Liver (tissue), 9 donors: Measurements from ENCODE around the gene SHOX. TPM values are rescaled to one million over a fixed set of nuclear protein-coding genes. Genes with fewer than 3 reads are reported as not detected.

Experiments
- DNase-seq: peaks from one replicate; pipeline ENCODE4 v3.0.0-alpha.2; 2017; ENCODE audit warnings: low spot score
- H3K27ac ChIP-seq, 2 donors: one replicate each; pipeline ENCODE4 v1.7.0; 2013; ENCODE audit warnings: inconsistent platforms in 2 of 2, low read length in 2 of 2, control low read depth in 1 of 2, low read depth in 1 of 2, mild to moderate bottlenecking in 1 of 2
- H3K27me3 ChIP-seq, 4 donors: one replicate each; pipeline versions ENCODE4 v1.6.1 to v1.7.0; 2013; ENCODE audit warnings: low read length in 3 of 4, inconsistent platforms in 1 of 4, mild to moderate bottlenecking in 1 of 4, moderate library complexity in 1 of 4; ENCODE audit not compliant: control insufficient read depth in 4 of 4, insufficient read depth in 4 of 4
- H3K36me3 ChIP-seq, 4 donors: one replicate each; pipeline versions ENCODE4 v1.6.1 to v1.7.0; 2013; ENCODE audit warnings: low read length in 3 of 4, mild to moderate bottlenecking in 3 of 4, low read depth in 1 of 4, moderate library complexity in 1 of 4; ENCODE audit not compliant: control insufficient read depth in 4 of 4, insufficient read depth in 3 of 4
- H3K4me1 ChIP-seq, 4 donors: one replicate each; pipeline versions ENCODE4 v1.6.1 to v1.7.0; 2013; ENCODE audit warnings: low read length in 3 of 4, mild to moderate bottlenecking in 3 of 4, moderate library complexity in 1 of 4; ENCODE audit not compliant: control insufficient read depth in 4 of 4, insufficient read depth in 4 of 4
- H3K4me3 ChIP-seq, 3 donors: one replicate each; pipeline versions ENCODE4 v1.6.1 to v1.7.0; 2013; ENCODE audit warnings: low read length in 3 of 3, control low read depth in 1 of 3, low read depth in 1 of 3, mild to moderate bottlenecking in 1 of 3
- H3K9ac ChIP-seq, 2 donors: one replicate each; pipeline ENCODE4 v1.7.0; 2013; ENCODE audit warnings: low read length in 2 of 2, mild to moderate bottlenecking in 2 of 2, moderate library complexity in 2 of 2, control low read depth in 1 of 2, low read depth in 1 of 2
- H3K9me3 ChIP-seq, 4 donors: one replicate each; pipeline versions ENCODE4 v1.6.1 to v1.7.0; 2013; ENCODE audit warnings: low read length in 3 of 4; ENCODE audit not compliant: control insufficient read depth in 4 of 4
- ATF3 ChIP-seq: IDR thresholded peaks from 2 replicates; pipeline ENCODE4 v1.6.1; 2016; ENCODE audit warnings: antibody characterized with exemption
- CTCF ChIP-seq: fragments of 150-350 bp; IDR thresholded peaks from 2 replicates; pipeline ENCODE4 v1.5.1; 2017; ENCODE audit warnings: improper control_type of control experiment, low read depth, low read length; ENCODE audit not compliant: missing input control
- EGR1 ChIP-seq, 2 donors: IDR thresholded peaks; 2 replicates each; pipeline ENCODE4 v1.6.1; 2016 to 2018; ENCODE audit warnings: antibody characterized with exemption in 2 of 2, low read depth in 2 of 2
- FOXA1 ChIP-seq: IDR thresholded peaks from 2 replicates; pipeline ENCODE4 v1.6.1; 2016; ENCODE audit warnings: antibody characterized with exemption
- FOXA2 ChIP-seq: IDR thresholded peaks from 2 replicates; pipeline ENCODE4 v1.6.1; 2016; ENCODE audit warnings: antibody characterized with exemption
- GABPA ChIP-seq, 2 donors: IDR thresholded peaks in 1 of 2; conservative IDR thresholded peaks in 1 of 2; 2 replicates each; pipeline ENCODE4 v1.6.1; 2016; ENCODE audit warnings: antibody characterized with exemption in 2 of 2, mild to moderate bottlenecking in 1 of 2, moderate library complexity in 1 of 2
- HNF4A ChIP-seq, 2 donors: conservative IDR thresholded peaks; 2 replicates each; pipeline ENCODE4 v1.6.1; 2016; ENCODE audit warnings: antibody characterized with exemption in 2 of 2, mild to moderate bottlenecking in 2 of 2
- HNF4G ChIP-seq: IDR thresholded peaks from 2 replicates; pipeline ENCODE4 v1.6.1; 2016; ENCODE audit warnings: antibody characterized with exemption
- JUND ChIP-seq, 2 donors: IDR thresholded peaks; 2 replicates each; pipeline ENCODE4 v1.6.1; 2016; ENCODE audit warnings: antibody characterized with exemption in 2 of 2
- MAX ChIP-seq: IDR thresholded peaks from 2 replicates; pipeline ENCODE4 v1.6.1; 2016; ENCODE audit warnings: antibody characterized with exemption
- NR2F2 ChIP-seq: IDR thresholded peaks from 2 replicates; pipeline ENCODE4 v1.6.1; 2016; ENCODE audit warnings: antibody characterized with exemption
- RAD21 ChIP-seq, 2 donors: IDR thresholded peaks; 2 replicates each; pipeline ENCODE4 v1.6.1; 2016; ENCODE audit warnings: antibody characterized with exemption in 2 of 2, mild to moderate bottlenecking in 2 of 2
- RXRA ChIP-seq, 2 donors: IDR thresholded peaks; 2 replicates each; pipeline ENCODE4 v1.6.1; 2017 to 2018; ENCODE audit warnings: antibody characterized with exemption in 2 of 2, mild to moderate bottlenecking in 1 of 2
- SP1 ChIP-seq: IDR thresholded peaks from 2 replicates; pipeline ENCODE4 v1.6.1; 2018; ENCODE audit warnings: antibody characterized with exemption, mild to moderate bottlenecking
- TAF1 ChIP-seq: conservative IDR thresholded peaks from 2 replicates; pipeline ENCODE4 v1.6.1; 2016; ENCODE audit warnings: antibody characterized with exemption, mild to moderate bottlenecking
- YY1 ChIP-seq: IDR thresholded peaks from 2 replicates; pipeline ENCODE4 v1.6.1; 2016; ENCODE audit warnings: antibody characterized with exemption, mild to moderate bottlenecking
- WGBS: extraction: QIAGEN DNeasy Blood & Tissue Kit; methylation state at CpG from one replicate; pipeline ENCODE4 v1.1.7; 2013; 5-methylcytosine and 5-hydroxymethylcytosine counted together
- polyA plus RNA-seq, 2 donors: library from polyadenylated mRNA; stranded (reverse) in 1 of 2; unstranded in 1 of 2; fragments of 200-250 nt in 1 of 2; fragments of >200 nt in 1 of 2; fragmentation: Nextera tagmentation in 1 of 2; extraction: Ambion mirVana in 1 of 2; gene quantifications; one replicate each; pipeline versions ENCODE4 v1.2.1 to v1.2.3, GENCODE V29; 2013 to 2015
- total RNA-seq, 2 donors: library from RNA; depleted of rRNA; stranded (reverse); fragments of >200 nt; gene quantifications; one replicate each; pipeline ENCODE4 v1.2.3, GENCODE V29; 2014
- TF ChIP-seq, protein P1 (sequence below): IDR thresholded peaks from 2 replicates; pipeline ENCODE4 v1.6.1; 2016; ENCODE audit warnings: antibody characterized with exemption, mild to moderate bottlenecking
- TF ChIP-seq, protein P2 (sequence below): IDR thresholded peaks from 2 replicates; pipeline ENCODE4 v1.6.1; 2016; ENCODE audit warnings: antibody characterized with exemption
- donor health status: healthy.
- donor health status: healthy.
- donor health status: healthy.
- donor health status: healthy.
- donor health status: healthy.

SHOX gene
- total and polyA plus RNA-seq, 4 donors, result not detected

DNA sequence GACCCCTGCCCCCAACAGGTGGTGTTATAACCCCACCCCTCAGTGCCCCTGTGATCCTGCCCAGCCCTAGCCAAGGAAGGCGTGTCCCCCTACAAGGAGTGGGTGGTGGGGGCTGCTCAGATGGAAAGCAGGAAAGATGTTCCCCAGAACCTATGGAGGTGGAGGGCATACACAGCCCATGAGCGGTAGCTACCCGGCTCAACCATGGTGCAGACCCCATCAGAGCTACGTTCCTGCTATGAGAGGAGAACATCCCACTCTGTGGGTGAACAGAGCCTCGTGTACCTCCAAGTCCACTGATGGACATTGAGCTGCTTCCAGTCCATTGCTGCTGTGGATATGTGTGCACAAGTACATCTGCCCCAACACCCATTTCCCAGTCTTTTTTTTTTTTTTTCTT lies 71.1 kb downstream of the SHOX start:
- no peaks in the 10 kb centered on the region for H3K4me1 ChIP-seq
- H3K9me3 ChIP-seq, result peaks cover 0 to 4% (median 2%) of the 10 kb centered on the region in 4 donors

More for the DNA sequence above, 71.1 kb downstream of the SHOX start:
- H3K4me3 ChIP-seq, result no peak overlapping the region
- WGBS, result 75% methylated on average over 5 of the region's 5 CpGs
- H3K27me3 ChIP-seq, result no peaks in the 10 kb centered on the region
- TF ChIP-seq CTCF, result no peak
- no peak for TF ChIP-seq TAF1
- TF ChIP-seq EGR1 (IDR thresholded peaks at IDR 0.05; ENCODE audit: low read depth in 2 of 2), result no peak
- TF ChIP-seq GABPA (IDR thresholded peaks at IDR 0.05 in 1 of 2, conservative IDR thresholded peaks at IDR 0.05 in 1 of 2), result no peak
- TF ChIP-seq FOXA1, result no peak
- no peak for TF ChIP-seq HNF4G
- TF ChIP-seq YY1, result no peak
- no peak for TF ChIP-seq NR2F2
- TF ChIP-seq SP1, result no peak
- TF ChIP-seq JUND (IDR thresholded peaks at IDR 0.05), result no peak
- TF ChIP-seq MAX, result no peak
- TF ChIP-seq FOXA2, result no peak
- TF ChIP-seq, protein P1, sequence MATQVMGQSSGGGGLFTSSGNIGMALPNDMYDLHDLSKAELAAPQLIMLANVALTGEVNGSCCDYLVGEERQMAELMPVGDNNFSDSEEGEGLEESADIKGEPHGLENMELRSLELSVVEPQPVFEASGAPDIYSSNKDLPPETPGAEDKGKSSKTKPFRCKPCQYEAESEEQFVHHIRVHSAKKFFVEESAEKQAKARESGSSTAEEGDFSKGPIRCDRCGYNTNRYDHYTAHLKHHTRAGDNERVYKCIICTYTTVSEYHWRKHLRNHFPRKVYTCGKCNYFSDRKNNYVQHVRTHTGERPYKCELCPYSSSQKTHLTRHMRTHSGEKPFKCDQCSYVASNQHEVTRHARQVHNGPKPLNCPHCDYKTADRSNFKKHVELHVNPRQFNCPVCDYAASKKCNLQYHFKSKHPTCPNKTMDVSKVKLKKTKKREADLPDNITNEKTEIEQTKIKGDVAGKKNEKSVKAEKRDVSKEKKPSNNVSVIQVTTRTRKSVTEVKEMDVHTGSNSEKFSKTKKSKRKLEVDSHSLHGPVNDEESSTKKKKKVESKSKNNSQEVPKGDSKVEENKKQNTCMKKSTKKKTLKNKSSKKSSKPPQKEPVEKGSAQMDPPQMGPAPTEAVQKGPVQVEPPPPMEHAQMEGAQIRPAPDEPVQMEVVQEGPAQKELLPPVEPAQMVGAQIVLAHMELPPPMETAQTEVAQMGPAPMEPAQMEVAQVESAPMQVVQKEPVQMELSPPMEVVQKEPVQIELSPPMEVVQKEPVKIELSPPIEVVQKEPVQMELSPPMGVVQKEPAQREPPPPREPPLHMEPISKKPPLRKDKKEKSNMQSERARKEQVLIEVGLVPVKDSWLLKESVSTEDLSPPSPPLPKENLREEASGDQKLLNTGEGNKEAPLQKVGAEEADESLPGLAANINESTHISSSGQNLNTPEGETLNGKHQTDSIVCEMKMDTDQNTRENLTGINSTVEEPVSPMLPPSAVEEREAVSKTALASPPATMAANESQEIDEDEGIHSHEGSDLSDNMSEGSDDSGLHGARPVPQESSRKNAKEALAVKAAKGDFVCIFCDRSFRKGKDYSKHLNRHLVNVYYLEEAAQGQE, result no peak
- no peak for TF ChIP-seq ATF3
- no peak for TF ChIP-seq RXRA (IDR thresholded peaks at IDR 0.05)
- TF ChIP-seq, protein P2, sequence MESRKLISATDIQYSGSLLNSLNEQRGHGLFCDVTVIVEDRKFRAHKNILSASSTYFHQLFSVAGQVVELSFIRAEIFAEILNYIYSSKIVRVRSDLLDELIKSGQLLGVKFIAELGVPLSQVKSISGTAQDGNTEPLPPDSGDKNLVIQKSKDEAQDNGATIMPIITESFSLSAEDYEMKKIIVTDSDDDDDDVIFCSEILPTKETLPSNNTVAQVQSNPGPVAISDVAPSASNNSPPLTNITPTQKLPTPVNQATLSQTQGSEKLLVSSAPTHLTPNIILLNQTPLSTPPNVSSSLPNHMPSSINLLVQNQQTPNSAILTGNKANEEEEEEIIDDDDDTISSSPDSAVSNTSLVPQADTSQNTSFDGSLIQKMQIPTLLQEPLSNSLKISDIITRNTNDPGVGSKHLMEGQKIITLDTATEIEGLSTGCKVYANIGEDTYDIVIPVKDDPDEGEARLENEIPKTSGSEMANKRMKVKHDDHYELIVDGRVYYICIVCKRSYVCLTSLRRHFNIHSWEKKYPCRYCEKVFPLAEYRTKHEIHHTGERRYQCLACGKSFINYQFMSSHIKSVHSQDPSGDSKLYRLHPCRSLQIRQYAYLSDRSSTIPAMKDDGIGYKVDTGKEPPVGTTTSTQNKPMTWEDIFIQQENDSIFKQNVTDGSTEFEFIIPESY, result no peak
- TF ChIP-seq RAD21 (IDR thresholded peaks at IDR 0.05), result no peak
- no peak for TF ChIP-seq HNF4A (conservative IDR thresholded peaks at IDR 0.05)
- H3K36me3 ChIP-seq, result no peaks in the 10 kb centered on the region
- DNase-seq, result no peak
- no peak overlapping the region for H3K9ac ChIP-seq
- no peak overlapping the region for H3K27ac ChIP-seq
